GM23338 (cell line): ENCODE results near the gene UQCRC2. TPM values are rescaled to one million over a fixed set of nuclear protein-coding genes. Genes with fewer than 3 reads are reported as not detected.

Source experiments
- ATAC-seq: fragments of 200-7000 bp; cut with Tn5 transposase; 3 replicates; pipeline ENCODE4 v1.9.1; 2020
- DNase-seq: peaks from one replicate; pipeline ENCODE4 v3.0.0-alpha.2; 2015; ENCODE audit warnings: low spot score
- H2AFZ ChIP-seq: fragments of 200-600 bp; sonication (generic); 2 replicates; pipeline ENCODE4 v1.8.0; 2016; ENCODE audit warnings: antibody characterized with exemption, mild to moderate bottlenecking, moderate library complexity
- H3F3A ChIP-seq: fragments of 200-600 bp; sonication (generic); replicated peaks from 2 replicates; pipeline ENCODE4 v1.8.0; 2017; ENCODE audit warnings: antibody characterized with exemption, mixed run types, low read depth
- H3K27ac ChIP-seq: fragments of 200-600 bp; sonication (generic); 2 replicates; pipeline ENCODE4 v1.6.1; 2016; ENCODE audit warnings: low read depth
- H3K27me3 ChIP-seq: fragments of 200-600 bp; sonication (generic); 2 replicates; pipeline ENCODE4 v1.8.0; 2016; ENCODE audit warnings: mild to moderate bottlenecking, mixed run types, moderate library complexity; ENCODE audit not compliant: insufficient read depth
- H3K36me3 ChIP-seq: fragments of 200-600 bp; sonication (generic); 2 replicates; pipeline ENCODE4 v1.8.0; 2016; ENCODE audit warnings: mild to moderate bottlenecking; ENCODE audit not compliant: insufficient read depth
- H3K4me1 ChIP-seq: fragments of 200-600 bp; sonication (generic); 2 replicates; pipeline ENCODE4 v1.8.0; 2016; ENCODE audit warnings: mild to moderate bottlenecking, moderate library complexity; ENCODE audit not compliant: insufficient read depth
- H3K4me2 ChIP-seq: fragments of 200-600 bp; sonication (generic); 2 replicates; pipeline ENCODE4 v1.7.1; 2017; ENCODE audit warnings: mixed run types
- H3K4me3 ChIP-seq: fragments of 200-600 bp; sonication (generic); 2 replicates; pipeline ENCODE4 v1.6.1; 2016; ENCODE audit warnings: mixed run types
- H3K79me2 ChIP-seq: fragments of 200-600 bp; sonication (generic); replicated peaks from 2 replicates; pipeline ENCODE4 v1.8.0; 2017; ENCODE audit warnings: mild to moderate bottlenecking; ENCODE audit not compliant: insufficient read depth
- H3K9me2 ChIP-seq: fragments of 200-600 bp; sonication (generic); 2 replicates; pipeline ENCODE4 v1.8.0; 2017; ENCODE audit not compliant: insufficient read depth
- H4K20me1 ChIP-seq: fragments of 200-600 bp; sonication (generic); replicated peaks from 2 replicates; pipeline ENCODE4 v1.8.0; 2017; ENCODE audit warnings: mild to moderate bottlenecking; ENCODE audit not compliant: insufficient read depth
- H3K27ac Mint-ChIP-seq: 2 replicates; pipeline ENCODE4 v1.8.0; 2020; ENCODE audit warnings: inconsistent platforms, mild to moderate bottlenecking, moderate library complexity, mixed read lengths
- H3K27me3 Mint-ChIP-seq: 3 replicates; pipeline ENCODE4 v1.8.0; 2022; ENCODE audit warnings: low read depth, mild to moderate bottlenecking, moderate library complexity, mixed read lengths, inconsistent platforms; ENCODE audit not compliant: insufficient read depth, poor library complexity
- H3K36me3 Mint-ChIP-seq: 3 replicates; pipeline ENCODE4 v1.8.0; 2021; ENCODE audit warnings: low read depth, mild to moderate bottlenecking, inconsistent platforms, moderate library complexity, mixed read lengths
- H3K4me1 Mint-ChIP-seq: 3 replicates; pipeline ENCODE4 v1.8.0; 2020; ENCODE audit warnings: mild to moderate bottlenecking, inconsistent platforms, mixed read lengths
- H3K4me3 Mint-ChIP-seq: 3 replicates; pipeline ENCODE4 v1.8.0; 2021; ENCODE audit warnings: moderate library complexity, mild to moderate bottlenecking, inconsistent platforms, mixed read lengths
- H3K9me3 Mint-ChIP-seq: 3 replicates; pipeline ENCODE4 v1.8.0; 2020; ENCODE audit warnings: moderate library complexity, mild to moderate bottlenecking, inconsistent platforms, mixed read lengths
- EZH2 ChIP-seq: fragments of 200-600 bp; sonication (generic); IDR thresholded peaks from one replicate; pipeline ENCODE4 v1.8.0; 2017; ENCODE audit warnings: antibody characterized with exemption, mild to moderate bottlenecking, low read depth; ENCODE audit not compliant: unreplicated experiment
- JUNB ChIP-seq: IDR thresholded peaks from one replicate; pipeline ENCODE4 v1.6.1; 2016; ENCODE audit warnings: antibody characterized with exemption; ENCODE audit not compliant: unreplicated experiment
- STAT1 ChIP-seq: IDR thresholded peaks from one replicate; pipeline ENCODE4 v1.6.1; 2016; ENCODE audit warnings: antibody characterized with exemption; ENCODE audit not compliant: unreplicated experiment
- polyA plus RNA-seq: library from polyadenylated mRNA; unstranded; fragments of >200 nt; fragmentation: Nextera tagmentation; extraction: Ambion mirVana; gene quantifications from 2 replicates; pipeline ENCODE4 v1.2.1, GENCODE V29; 2016
- total RNA-seq: library from RNA; depleted of rRNA; stranded (reverse); fragments of >200 nt; shearing (Covaris generic); gene quantifications from 2 replicates; pipeline ENCODE4 v1.2.3, GENCODE V29; 2014
- TF ChIP-seq, protein P1 (sequence below): fragments of 250-450 bp; sonication (Bioruptor Pico); IDR thresholded peaks from 2 replicates; pipeline ENCODE4 v1.5.0; 2020; ENCODE audit warnings: mild to moderate bottlenecking, moderate library complexity

The UQCRC2 gene
- total and polyA plus RNA-seq, 2 experiments from 2014 or later: 88.0 to 122 TPM

DNA sequence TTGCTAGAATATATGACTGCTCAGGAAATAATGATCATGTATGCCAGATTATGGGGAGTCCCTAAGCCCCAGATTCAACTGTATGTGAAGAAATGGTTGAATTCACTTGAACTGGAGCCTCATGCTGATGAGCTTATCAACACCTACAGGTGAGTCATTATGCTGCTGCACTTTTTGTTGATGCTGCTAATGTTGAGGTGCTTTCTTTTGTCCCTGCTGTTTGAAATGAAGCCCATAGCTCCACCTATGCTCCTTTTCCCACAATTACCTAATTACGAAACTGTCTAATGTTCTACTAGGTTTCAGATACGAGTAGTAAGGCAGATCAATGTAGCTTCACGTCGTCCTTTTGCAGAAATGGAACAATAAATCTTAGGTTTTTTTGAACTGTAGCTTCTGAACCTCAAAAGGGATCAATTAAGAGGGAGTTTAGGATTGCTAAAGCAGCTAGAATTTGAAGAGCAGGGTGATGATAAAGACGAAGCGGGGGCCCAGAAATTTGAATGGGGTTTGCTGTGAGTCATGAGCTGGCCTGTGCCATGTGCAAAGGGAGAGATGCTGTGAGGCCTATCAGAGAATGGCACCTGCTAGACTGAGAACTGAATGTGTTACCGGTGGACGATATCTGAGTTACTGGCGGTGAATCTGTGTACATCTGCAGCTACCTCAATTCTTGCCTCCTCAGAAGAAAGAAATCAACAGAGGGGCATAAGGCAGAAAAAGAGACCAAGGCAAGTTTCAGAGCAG lies 6.1 kb upstream of the UQCRC2 start:
- Mint-ChIP-seq H3K27me3 (no peaks in the 10 kb centered on the region), H3K36me3 (no peaks in the 10 kb centered on the region), H3K9me3 (no peaks in the 10 kb centered on the region), H3K4me1 (no peaks in the 10 kb centered on the region; the same call in 2 of the 3 replicates), H3K4me3 (no peak overlapping the region), H3K27ac (no peak overlapping the region)
- peaks cover 14% of the 10 kb centered on the region for H3K79me2 ChIP-seq
- H2AFZ ChIP-seq: no peak overlapping the region
- H3K9me2 ChIP-seq: no peaks in the 10 kb centered on the region
- no peak for ATAC-seq
- TF ChIP-seq, protein P1, sequence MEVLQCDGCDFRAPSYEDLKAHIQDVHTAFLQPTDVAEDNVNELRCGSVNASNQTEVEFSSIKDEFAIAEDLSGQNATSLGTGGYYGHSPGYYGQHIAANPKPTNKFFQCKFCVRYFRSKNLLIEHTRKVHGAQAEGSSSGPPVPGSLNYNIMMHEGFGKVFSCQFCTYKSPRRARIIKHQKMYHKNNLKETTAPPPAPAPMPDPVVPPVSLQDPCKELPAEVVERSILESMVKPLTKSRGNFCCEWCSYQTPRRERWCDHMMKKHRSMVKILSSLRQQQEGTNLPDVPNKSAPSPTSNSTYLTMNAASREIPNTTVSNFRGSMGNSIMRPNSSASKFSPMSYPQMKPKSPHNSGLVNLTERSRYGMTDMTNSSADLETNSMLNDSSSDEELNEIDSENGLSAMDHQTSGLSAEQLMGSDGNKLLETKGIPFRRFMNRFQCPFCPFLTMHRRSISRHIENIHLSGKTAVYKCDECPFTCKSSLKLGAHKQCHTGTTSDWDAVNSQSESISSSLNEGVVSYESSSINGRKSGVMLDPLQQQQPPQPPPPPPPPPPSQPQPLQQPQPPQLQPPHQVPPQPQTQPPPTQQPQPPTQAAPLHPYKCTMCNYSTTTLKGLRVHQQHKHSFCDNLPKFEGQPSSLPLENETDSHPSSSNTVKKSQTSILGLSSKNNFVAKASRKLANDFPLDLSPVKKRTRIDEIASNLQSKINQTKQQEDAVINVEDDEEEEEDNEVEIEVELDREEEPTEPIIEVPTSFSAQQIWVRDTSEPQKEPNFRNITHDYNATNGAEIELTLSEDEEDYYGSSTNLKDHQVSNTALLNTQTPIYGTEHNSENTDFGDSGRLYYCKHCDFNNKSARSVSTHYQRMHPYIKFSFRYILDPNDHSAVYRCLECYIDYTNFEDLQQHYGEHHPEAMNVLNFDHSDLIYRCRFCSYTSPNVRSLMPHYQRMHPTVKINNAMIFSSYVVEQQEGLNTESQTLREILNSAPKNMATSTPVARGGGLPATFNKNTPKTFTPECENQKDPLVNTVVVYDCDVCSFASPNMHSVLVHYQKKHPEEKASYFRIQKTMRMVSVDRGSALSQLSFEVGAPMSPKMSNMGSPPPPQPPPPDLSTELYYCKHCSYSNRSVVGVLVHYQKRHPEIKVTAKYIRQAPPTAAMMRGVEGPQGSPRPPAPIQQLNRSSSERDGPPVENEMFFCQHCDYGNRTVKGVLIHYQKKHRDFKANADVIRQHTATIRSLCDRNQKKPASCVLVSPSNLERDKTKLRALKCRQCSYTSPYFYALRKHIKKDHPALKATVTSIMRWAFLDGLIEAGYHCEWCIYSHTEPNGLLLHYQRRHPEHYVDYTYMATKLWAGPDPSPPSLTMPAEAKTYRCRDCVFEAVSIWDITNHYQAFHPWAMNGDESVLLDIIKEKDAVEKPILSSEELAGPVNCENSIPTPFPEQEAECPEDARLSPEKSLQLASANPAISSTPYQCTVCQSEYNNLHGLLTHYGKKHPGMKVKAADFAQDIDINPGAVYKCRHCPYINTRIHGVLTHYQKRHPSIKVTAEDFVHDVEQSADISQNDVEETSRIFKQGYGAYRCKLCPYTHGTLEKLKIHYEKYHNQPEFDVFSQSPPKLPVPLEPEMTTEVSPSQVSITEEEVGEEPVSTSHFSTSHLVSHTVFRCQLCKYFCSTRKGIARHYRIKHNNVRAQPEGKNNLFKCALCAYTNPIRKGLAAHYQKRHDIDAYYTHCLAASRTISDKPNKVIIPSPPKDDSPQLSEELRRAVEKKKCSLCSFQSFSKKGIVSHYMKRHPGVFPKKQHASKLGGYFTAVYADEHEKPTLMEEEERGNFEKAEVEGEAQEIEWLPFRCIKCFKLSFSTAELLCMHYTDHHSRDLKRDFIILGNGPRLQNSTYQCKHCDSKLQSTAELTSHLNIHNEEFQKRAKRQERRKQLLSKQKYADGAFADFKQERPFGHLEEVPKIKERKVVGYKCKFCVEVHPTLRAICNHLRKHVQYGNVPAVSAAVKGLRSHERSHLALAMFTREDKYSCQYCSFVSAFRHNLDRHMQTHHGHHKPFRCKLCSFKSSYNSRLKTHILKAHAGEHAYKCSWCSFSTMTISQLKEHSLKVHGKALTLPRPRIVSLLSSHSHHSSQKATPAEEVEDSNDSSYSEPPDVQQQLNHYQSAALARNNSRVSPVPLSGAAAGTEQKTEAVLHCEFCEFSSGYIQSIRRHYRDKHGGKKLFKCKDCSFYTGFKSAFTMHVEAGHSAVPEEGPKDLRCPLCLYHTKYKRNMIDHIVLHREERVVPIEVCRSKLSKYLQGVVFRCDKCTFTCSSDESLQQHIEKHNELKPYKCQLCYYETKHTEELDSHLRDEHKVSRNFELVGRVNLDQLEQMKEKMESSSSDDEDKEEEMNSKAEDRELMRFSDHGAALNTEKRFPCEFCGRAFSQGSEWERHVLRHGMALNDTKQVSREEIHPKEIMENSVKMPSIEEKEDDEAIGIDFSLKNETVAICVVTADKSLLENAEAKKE (CRISPR knock-in tag): no peak
- no peak for TF ChIP-seq JUNB
- no peak for TF ChIP-seq EZH2
- no peaks in the 10 kb centered on the region for H3K4me1 ChIP-seq
- H3K4me2 ChIP-seq: no peak overlapping the region
- H3F3A ChIP-seq: no peaks in the 10 kb centered on the region
- no peaks in the 10 kb centered on the region; the same call in 1 of the 2 replicates for H4K20me1 ChIP-seq
- H3K27me3 ChIP-seq: no peaks in the 10 kb centered on the region
- no peak overlapping the region for H3K27ac ChIP-seq
- DNase-seq: no peak
- no peaks in the 10 kb centered on the region for H3K36me3 ChIP-seq
- H3K4me3 ChIP-seq: no peak overlapping the region

GRCh38 chr16:21949713-21950260 lies 3.4 kb upstream of the UQCRC2 start:
- Histone ChIP-seq H3F3A (no peaks in the 10 kb centered on the region), H2AFZ (no peak overlapping the region), H3K4me2 (no peak overlapping the region), H3K79me2 (peaks cover 32% of the 10 kb centered on the region), H3K36me3 (no peaks in the 10 kb centered on the region), H4K20me1 (peaks cover under 1% of the 10 kb centered on the region; the same call in 1 of the 2 replicates), H3K27ac (no peak overlapping the region), H3K27me3 (no peaks in the 10 kb centered on the region), H3K4me3 (no peak overlapping the region), H3K9me2 (no peaks in the 10 kb centered on the region), H3K4me1 (peaks cover 6% of the 10 kb centered on the region; the same call in 1 of the 2 replicates)
- DNase-seq (no peak), ATAC-seq (no peak)
- peaks cover 4% of the 10 kb centered on the region for H3K27me3 Mint-ChIP-seq
- H3K4me1 Mint-ChIP-seq: peaks cover 5% of the 10 kb centered on the region; the same call in 2 of the 3 replicates
- H3K36me3 Mint-ChIP-seq: no peaks in the 10 kb centered on the region
- no peak for TF ChIP-seq STAT1
- no peak overlapping the region for H3K27ac Mint-ChIP-seq
- no peaks in the 10 kb centered on the region for H3K9me3 Mint-ChIP-seq
- H3K4me3 Mint-ChIP-seq: no peak overlapping the region
